DOHH2 (cell line): ENCODE data around the gene MCC.

ENCODE experiments used
- EZH2phosphoT487 ChIP-seq: fragments of 200-600 bp; sonication (generic); IDR thresholded peaks from 2 replicates; pipeline ENCODE4 v1.6.1; 2017; ENCODE audit warnings: borderline replicate concordance, mild to moderate bottlenecking, antibody characterized with exemption, low read length, moderate library complexity, mixed read lengths
- TF ChIP-seq, protein P1 (sequence below): fragments of 200-600 bp; sonication (generic); IDR thresholded peaks from one replicate; pipeline ENCODE4 v1.5.1; 2014; ENCODE audit warnings: antibody characterized with exemption, mild to moderate bottlenecking, low read depth, low read length; ENCODE audit not compliant: poor library complexity, severe bottlenecking

DNA sequence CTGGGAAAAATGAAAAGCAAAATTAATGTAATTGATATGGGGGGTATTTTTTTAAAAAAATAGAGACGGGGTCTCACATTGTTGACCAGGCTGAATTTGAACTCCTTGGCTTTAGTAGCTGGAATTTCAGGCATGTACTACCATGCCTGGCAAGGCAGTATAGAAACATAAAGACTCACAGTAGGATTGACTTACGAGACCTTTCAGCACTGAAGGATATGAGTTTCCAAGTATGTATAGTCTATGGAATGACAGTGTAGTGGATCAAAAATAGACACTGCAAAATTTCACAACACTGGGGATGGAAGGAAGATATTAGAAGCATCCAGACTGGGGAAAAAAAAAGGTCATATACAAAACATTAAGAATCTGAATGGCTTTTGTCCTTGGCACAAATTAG is 504.9 kb downstream of the MCC start:
- TF ChIP-seq, protein P1, sequence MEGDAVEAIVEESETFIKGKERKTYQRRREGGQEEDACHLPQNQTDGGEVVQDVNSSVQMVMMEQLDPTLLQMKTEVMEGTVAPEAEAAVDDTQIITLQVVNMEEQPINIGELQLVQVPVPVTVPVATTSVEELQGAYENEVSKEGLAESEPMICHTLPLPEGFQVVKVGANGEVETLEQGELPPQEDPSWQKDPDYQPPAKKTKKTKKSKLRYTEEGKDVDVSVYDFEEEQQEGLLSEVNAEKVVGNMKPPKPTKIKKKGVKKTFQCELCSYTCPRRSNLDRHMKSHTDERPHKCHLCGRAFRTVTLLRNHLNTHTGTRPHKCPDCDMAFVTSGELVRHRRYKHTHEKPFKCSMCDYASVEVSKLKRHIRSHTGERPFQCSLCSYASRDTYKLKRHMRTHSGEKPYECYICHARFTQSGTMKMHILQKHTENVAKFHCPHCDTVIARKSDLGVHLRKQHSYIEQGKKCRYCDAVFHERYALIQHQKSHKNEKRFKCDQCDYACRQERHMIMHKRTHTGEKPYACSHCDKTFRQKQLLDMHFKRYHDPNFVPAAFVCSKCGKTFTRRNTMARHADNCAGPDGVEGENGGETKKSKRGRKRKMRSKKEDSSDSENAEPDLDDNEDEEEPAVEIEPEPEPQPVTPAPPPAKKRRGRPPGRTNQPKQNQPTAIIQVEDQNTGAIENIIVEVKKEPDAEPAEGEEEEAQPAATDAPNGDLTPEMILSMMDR = no peak
- TF ChIP-seq EZH2phosphoT487 = no peak
